Subcutaneous adipose tissue (tissue), 4 donors: Measurements from ENCODE around the gene SLC39A8. TPM values are rescaled to one million over a fixed set of nuclear protein-coding genes. Genes with fewer than 3 reads are reported as not detected.

Experiments used
- CTCF ChIP-seq: fragments of 450-650 bp; IDR thresholded peaks from one replicate; pipeline ENCODE4 v1.5.1; 2016; ENCODE audit warnings: low read depth, mild to moderate bottlenecking, control low read depth, antibody characterized with exemption, moderate library complexity
- small RNA-seq: library from RNA; depleted of rRNA; stranded (forward); fragments of <200 nt; gene quantifications from one replicate; pipeline ENCODE3, GENCODE V24; 2016
- total RNA-seq, 4 donors: library from RNA; depleted of rRNA; stranded (reverse); fragments of >200 nt; gene quantifications; one replicate each; pipeline ENCODE4 v1.1.0, GENCODE V29; 2016

SLC39A8 gene
- total RNA-seq, 4 donors from 2014 or later = 8.9 to 56.3 (median 21.4) TPM

GRCh38 chr4:102213031-102213430, 132.3 kb downstream of the SLC39A8 start:
- TF ChIP-seq CTCF = no peak

Small RNA genes within 50 kb of the gene (small RNA-seq; reads per million reads assigned to genes)
- gene RN7SL728P = not detected

Other genes with a start within 250 kb of the SLC39A8 start
- gene NFKB1, start 155.9 kb upstream of the SLC39A8 start, total RNA-seq = 10 to 100 TPM; 30.4 to 35.4 (median 32.6) TPM